ENCODE data around the gene PHOX2A. TPM values are rescaled to one million over a fixed set of nuclear protein-coding genes. Genes with fewer than 3 reads are reported as not detected.

PHOX2A gene
- total RNA-seq, 1 experiment from 2014 or later: 1.6 TPM

DNA sequence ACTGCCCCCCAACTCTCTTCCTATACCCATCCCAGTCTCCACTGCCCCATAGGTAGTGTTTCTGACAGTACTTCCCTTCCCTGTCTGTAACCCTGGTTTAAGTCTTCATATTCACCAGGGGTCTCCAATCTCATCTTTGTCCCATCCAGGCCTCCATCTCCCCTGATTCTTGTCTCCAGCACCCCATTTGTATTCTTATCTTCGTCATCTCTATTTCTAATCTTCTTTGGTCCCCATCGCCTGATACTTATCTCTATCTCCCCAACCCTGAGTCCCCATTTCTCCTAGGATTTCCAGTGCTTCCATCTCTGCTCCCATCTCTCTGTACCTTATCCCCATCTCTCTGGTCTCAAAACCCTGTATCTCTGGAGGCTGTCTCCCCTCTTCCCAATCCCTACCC, 1.8 kb downstream of the PHOX2A start (continued):
- TF ChIP-seq, protein P1, sequence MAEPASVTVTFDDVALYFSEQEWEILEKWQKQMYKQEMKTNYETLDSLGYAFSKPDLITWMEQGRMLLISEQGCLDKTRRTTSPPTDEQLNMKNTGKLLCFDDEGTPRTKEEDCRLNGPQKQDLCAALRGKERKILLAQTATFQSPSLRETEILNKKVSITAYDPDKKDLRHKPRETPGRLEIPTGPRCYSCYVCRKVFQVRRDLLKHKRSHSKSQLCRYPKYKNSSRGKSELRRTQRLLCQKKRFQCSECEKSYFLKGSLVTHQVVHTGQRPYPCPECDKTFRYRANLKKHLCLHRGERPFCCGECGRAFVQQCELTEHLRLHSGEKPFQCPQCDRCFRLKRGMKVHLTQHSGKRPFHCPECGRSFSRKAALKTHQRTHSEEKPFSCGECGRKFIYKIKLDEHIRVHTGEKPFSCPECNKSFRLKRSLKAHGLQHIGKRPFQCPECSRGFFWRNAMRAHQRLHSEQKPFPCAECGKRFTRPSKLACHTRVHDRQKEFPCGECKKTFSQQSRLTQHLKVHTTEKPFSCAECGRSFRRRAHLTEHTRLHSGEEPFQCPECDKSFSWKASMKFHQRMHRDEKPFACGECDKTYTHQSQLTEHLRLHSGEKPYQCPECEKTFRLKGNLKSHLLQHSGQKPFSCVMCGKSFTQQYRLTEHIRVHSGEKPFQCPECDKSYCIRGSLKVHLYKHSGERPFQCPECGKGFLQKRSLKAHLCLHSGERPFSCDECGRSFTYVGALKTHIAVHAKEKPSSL (CRISPR knock-in tag; conservative IDR thresholded peaks at IDR 0.05): no peak

DNA sequence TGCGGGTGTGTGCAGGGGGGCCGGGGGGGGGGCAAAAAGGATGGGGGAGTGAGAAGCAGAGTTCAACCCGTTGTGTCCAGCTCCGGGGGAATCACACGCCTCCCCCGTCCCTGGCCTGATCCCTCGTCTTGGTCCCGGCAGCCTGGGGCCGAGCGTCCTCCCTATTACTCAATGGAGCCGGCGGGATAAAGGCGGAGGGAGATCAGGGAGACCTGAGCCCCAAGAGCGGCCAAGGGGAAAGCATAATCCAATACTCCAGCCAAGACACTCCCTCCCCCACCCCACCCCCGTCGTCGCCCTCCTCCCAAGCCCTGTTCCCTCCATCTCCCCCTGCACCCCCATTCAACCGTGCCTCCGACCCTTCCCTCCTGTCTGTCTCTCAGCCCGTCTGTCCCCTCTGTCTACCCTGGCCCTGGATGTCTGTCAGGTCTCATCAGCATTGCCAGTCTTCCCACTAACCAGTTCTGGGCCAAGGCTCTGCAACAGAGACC, 2.6 kb downstream of the PHOX2A start:
- no peaks in the 10 kb centered on the region for H3K9me3 Mint-ChIP-seq
- peaks cover 41% of the 10 kb centered on the region for H3K4me1 Mint-ChIP-seq
- H3K36me3 Mint-ChIP-seq: peaks cover 5% of the 10 kb centered on the region; the same call in 1 of the 2 replicates
- DNase-seq (ENCODE audit: low spot score): no peak
- peak overlapping the region; percentile 74; the same call in 1 of the 2 replicates for H3K4me3 Mint-ChIP-seq
- ChIA-PET CTCF (interaction anchor here (0.6 to 7.5 kb wide), 7 partner anchors 19 to 216 kb away, joined by 3 to 89 read pairs (median 4); partner anchors contain the start of gene CLPB), POLR2A (interaction anchor here (5.7 kb wide), 1 partner anchor 17 kb away, joined by 37 read pairs; the partner anchor contains the start of gene INPPL1)
- peaks cover 54% of the 10 kb centered on the region for H3K27me3 Mint-ChIP-seq (ENCODE audit: low read depth)
- H3K27ac Mint-ChIP-seq: no peak overlapping the region
- no peak for ATAC-seq
- TF ChIP-seq EMX1 (CRISPR knock-in tag; IDR thresholded peaks at IDR 0.05) (no peak), ZNF263 (CRISPR knock-in tag; IDR thresholded peaks at IDR 0.05; ENCODE audit: low read depth) (no peak), NR1H2 (CRISPR knock-in tag; IDR thresholded peaks at IDR 0.05) (no peak), OVOL2 (CRISPR knock-in tag; IDR thresholded peaks at IDR 0.05; ENCODE audit: borderline replicate concordance) (no peak), ZNF396 (CRISPR knock-in tag; IDR thresholded peaks at IDR 0.05; ENCODE audit: borderline replicate concordance) (no peak), TEAD4 (CRISPR knock-in tag; IDR thresholded peaks at IDR 0.05) (no peak), IRF2 (CRISPR knock-in tag; IDR thresholded peaks at IDR 0.05; ENCODE audit: borderline replicate concordance, low read depth) (no peak), KAT7 (CRISPR knock-in tag; IDR thresholded peaks at IDR 0.05; ENCODE audit: borderline replicate concordance) (no peak), ATF1 (CRISPR knock-in tag; IDR thresholded peaks at IDR 0.05) (no peak)
- TF ChIP-seq, protein P2, sequence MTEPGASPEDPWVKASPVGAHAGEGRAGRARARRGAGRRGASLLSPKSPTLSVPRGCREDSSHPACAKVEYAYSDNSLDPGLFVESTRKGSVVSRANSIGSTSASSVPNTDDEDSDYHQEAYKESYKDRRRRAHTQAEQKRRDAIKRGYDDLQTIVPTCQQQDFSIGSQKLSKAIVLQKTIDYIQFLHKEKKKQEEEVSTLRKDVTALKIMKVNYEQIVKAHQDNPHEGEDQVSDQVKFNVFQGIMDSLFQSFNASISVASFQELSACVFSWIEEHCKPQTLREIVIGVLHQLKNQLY (CRISPR knock-in tag; IDR thresholded peaks at IDR 0.05): no peak
- TF ChIP-seq, protein P3, sequence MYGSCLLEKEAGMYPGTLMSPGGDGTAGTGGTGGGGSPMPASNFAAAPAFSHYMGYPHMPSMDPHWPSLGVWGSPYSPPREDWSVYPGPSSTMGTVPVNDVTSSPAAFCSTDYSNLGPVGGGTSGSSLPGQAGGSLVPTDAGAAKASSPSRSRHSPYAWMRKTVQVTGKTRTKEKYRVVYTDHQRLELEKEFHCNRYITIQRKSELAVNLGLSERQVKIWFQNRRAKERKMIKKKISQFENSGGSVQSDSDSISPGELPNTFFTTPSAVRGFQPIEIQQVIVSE (CRISPR knock-in tag; IDR thresholded peaks at IDR 0.05; ENCODE audit: borderline replicate concordance): no peak
- TF ChIP-seq, protein P4, sequence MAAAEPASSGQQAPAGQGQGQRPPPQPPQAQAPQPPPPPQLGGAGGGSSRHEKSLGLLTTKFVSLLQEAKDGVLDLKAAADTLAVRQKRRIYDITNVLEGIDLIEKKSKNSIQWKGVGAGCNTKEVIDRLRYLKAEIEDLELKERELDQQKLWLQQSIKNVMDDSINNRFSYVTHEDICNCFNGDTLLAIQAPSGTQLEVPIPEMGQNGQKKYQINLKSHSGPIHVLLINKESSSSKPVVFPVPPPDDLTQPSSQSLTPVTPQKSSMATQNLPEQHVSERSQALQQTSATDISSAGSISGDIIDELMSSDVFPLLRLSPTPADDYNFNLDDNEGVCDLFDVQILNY (CRISPR knock-in tag; IDR thresholded peaks at IDR 0.05): no peak
- TF ChIP-seq, protein P5, sequence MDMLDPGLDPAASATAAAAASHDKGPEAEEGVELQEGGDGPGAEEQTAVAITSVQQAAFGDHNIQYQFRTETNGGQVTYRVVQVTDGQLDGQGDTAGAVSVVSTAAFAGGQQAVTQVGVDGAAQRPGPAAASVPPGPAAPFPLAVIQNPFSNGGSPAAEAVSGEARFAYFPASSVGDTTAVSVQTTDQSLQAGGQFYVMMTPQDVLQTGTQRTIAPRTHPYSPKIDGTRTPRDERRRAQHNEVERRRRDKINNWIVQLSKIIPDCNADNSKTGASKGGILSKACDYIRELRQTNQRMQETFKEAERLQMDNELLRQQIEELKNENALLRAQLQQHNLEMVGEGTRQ (CRISPR knock-in tag; IDR thresholded peaks at IDR 0.05): no peak
- TF ChIP-seq, protein P6, sequence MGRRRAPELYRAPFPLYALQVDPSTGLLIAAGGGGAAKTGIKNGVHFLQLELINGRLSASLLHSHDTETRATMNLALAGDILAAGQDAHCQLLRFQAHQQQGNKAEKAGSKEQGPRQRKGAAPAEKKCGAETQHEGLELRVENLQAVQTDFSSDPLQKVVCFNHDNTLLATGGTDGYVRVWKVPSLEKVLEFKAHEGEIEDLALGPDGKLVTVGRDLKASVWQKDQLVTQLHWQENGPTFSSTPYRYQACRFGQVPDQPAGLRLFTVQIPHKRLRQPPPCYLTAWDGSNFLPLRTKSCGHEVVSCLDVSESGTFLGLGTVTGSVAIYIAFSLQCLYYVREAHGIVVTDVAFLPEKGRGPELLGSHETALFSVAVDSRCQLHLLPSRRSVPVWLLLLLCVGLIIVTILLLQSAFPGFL (CRISPR knock-in tag; IDR thresholded peaks at IDR 0.05; ENCODE audit: borderline replicate concordance): no peak
- TF ChIP-seq, protein P7, sequence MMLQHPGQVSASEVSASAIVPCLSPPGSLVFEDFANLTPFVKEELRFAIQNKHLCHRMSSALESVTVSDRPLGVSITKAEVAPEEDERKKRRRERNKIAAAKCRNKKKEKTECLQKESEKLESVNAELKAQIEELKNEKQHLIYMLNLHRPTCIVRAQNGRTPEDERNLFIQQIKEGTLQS (CRISPR knock-in tag; conservative IDR thresholded peaks at IDR 0.05): no peak
- TF ChIP-seq, protein P8, sequence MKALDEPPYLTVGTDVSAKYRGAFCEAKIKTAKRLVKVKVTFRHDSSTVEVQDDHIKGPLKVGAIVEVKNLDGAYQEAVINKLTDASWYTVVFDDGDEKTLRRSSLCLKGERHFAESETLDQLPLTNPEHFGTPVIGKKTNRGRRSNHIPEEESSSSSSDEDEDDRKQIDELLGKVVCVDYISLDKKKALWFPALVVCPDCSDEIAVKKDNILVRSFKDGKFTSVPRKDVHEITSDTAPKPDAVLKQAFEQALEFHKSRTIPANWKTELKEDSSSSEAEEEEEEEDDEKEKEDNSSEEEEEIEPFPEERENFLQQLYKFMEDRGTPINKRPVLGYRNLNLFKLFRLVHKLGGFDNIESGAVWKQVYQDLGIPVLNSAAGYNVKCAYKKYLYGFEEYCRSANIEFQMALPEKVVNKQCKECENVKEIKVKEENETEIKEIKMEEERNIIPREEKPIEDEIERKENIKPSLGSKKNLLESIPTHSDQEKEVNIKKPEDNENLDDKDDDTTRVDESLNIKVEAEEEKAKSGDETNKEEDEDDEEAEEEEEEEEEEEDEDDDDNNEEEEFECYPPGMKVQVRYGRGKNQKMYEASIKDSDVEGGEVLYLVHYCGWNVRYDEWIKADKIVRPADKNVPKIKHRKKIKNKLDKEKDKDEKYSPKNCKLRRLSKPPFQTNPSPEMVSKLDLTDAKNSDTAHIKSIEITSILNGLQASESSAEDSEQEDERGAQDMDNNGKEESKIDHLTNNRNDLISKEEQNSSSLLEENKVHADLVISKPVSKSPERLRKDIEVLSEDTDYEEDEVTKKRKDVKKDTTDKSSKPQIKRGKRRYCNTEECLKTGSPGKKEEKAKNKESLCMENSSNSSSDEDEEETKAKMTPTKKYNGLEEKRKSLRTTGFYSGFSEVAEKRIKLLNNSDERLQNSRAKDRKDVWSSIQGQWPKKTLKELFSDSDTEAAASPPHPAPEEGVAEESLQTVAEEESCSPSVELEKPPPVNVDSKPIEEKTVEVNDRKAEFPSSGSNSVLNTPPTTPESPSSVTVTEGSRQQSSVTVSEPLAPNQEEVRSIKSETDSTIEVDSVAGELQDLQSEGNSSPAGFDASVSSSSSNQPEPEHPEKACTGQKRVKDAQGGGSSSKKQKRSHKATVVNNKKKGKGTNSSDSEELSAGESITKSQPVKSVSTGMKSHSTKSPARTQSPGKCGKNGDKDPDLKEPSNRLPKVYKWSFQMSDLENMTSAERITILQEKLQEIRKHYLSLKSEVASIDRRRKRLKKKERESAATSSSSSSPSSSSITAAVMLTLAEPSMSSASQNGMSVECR (CRISPR knock-in tag; IDR thresholded peaks at IDR 0.05; ENCODE audit: borderline replicate concordance): no peak
- TF ChIP-seq, protein P1 (CRISPR knock-in tag; conservative IDR thresholded peaks at IDR 0.05): no peak

Measured in WTC11 (cell line).